Esophagus muscularis mucosa (tissue), 4 donors: ENCODE results near the gene IDH2.

ENCODE experiments used
- EP300 ChIP-seq: sonication (generic); formaldehyde crosslinking; IDR thresholded peaks from one replicate; pipeline ENCODE4 v1.6.1; 2017; ENCODE audit warnings: antibody characterized with exemption
- POLR2A ChIP-seq: fragments of 450-650 bp; IDR thresholded peaks from one replicate; pipeline ENCODE4 v1.6.1; 2017; ENCODE audit warnings: antibody characterized with exemption, moderate library complexity, mild to moderate bottlenecking, low read depth
- POLR2AphosphoS5 ChIP-seq, 2 donors: sonication (generic); formaldehyde crosslinking; IDR thresholded peaks; one replicate each; pipeline ENCODE4 v1.6.1; 2017; ENCODE audit warnings: antibody characterized with exemption in 2 of 2
- TF ChIP-seq, protein P1 (sequence below), 3 experiments: fragments of 200-600 bp in 2 of 3; fragments of 450-650 bp in 1 of 3; sonication (generic) in 2 of 3; IDR thresholded peaks; one replicate each; pipeline ENCODE4 v1.5.1; 2017 to 2019; ENCODE audit warnings: antibody characterized with exemption in 3 of 3, mild to moderate bottlenecking in 2 of 3, moderate library complexity in 1 of 3

DNA sequence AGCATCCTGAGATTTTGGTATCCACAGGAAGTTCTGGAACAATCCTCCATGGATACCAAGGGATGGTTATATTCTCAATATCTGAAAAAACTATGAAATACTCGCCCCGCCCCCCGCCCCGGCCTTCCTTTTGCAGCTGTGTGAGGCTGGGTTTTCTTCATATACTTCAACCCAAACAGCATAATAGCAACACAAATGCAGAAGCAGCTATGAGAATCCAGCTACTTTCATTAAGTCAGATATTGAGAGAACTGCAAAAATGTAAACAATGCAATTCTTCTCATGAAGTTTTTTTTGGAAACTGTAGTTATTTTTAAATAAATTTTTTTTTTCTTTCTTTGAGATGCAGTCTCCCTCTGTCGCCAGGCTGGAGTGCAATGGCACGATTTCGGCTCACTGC lies 10.9 kb upstream of the IDH2 start:
- TF ChIP-seq POLR2AphosphoS5 (IDR thresholded peaks at IDR 0.05), result no peak
- TF ChIP-seq, protein P1, sequence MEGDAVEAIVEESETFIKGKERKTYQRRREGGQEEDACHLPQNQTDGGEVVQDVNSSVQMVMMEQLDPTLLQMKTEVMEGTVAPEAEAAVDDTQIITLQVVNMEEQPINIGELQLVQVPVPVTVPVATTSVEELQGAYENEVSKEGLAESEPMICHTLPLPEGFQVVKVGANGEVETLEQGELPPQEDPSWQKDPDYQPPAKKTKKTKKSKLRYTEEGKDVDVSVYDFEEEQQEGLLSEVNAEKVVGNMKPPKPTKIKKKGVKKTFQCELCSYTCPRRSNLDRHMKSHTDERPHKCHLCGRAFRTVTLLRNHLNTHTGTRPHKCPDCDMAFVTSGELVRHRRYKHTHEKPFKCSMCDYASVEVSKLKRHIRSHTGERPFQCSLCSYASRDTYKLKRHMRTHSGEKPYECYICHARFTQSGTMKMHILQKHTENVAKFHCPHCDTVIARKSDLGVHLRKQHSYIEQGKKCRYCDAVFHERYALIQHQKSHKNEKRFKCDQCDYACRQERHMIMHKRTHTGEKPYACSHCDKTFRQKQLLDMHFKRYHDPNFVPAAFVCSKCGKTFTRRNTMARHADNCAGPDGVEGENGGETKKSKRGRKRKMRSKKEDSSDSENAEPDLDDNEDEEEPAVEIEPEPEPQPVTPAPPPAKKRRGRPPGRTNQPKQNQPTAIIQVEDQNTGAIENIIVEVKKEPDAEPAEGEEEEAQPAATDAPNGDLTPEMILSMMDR (IDR thresholded peaks at IDR 0.05), result no peak
- no peak for TF ChIP-seq POLR2A
- no peak for TF ChIP-seq EP300
